ENCODE data around the gene ADAM12. TPM values are rescaled to one million over a fixed set of nuclear protein-coding genes. Genes with fewer than 3 reads are reported as not detected.

ADAM12 gene
- total and polyA plus RNA-seq, 2 of the 13 experiments (the other 11 are each of a cell fraction or from before 2014, with no cell fraction given) = not detected

GRCh38 chr10:126397156-126397555, 8.9 kb upstream of the ADAM12 start (continued):
- TF ChIP-seq HNF4A (CRISPR knock-in tag; IDR thresholded peaks at IDR 0.05) (no peak), ZBTB20 (CRISPR knock-in tag; IDR thresholded peaks at IDR 0.05; ENCODE audit: borderline replicate concordance, low read depth) (no peak), SNAI1 (CRISPR knock-in tag; IDR thresholded peaks at IDR 0.05; ENCODE audit: borderline replicate concordance) (no peak), YY1 (IDR thresholded peaks at IDR 0.05; ENCODE audit: insufficient read depth, insufficient replicate concordance, low read depth, low read length) (no peak), ZNF143 (CRISPR knock-in tag; IDR thresholded peaks at IDR 0.05) (no peak), HMGA1 (CRISPR knock-in tag; conservative IDR thresholded peaks at IDR 0.05) (no peak), ZFYVE20 (CRISPR knock-in tag; IDR thresholded peaks at IDR 0.05; ENCODE audit: borderline replicate concordance, low read depth) (no peak), PAF1 (CRISPR knock-in tag; IDR thresholded peaks at IDR 0.05) (no peak), KLF15 (CRISPR knock-in tag; IDR thresholded peaks at IDR 0.05; ENCODE audit: borderline replicate concordance) (no peak), ZNF609 (CRISPR knock-in tag; IDR thresholded peaks at IDR 0.05; ENCODE audit: borderline replicate concordance) (no peak), SMAD3 (CRISPR knock-in tag; IDR thresholded peaks at IDR 0.05) (no peak)
- TF ChIP-seq, protein P1, sequence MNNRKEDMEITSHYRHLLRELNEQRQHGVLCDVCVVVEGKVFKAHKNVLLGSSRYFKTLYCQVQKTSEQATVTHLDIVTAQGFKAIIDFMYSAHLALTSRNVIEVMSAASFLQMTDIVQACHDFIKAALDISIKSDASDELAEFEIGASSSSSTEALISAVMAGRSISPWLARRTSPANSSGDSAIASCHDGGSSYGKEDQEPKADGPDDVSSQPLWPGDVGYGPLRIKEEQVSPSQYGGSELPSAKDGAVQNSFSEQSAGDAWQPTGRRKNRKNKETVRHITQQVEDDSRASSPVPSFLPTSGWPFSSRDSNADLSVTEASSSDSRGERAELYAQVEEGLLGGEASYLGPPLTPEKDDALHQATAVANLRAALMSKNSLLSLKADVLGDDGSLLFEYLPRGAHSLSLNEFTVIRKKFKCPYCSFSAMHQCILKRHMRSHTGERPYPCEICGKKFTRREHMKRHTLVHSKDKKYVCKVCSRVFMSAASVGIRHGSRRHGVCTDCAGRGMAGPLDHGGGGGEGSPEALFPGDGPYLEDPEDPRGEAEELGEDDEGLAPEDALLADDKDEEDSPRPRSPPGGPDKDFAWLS (CRISPR knock-in tag; IDR thresholded peaks at IDR 0.05; ENCODE audit: borderline replicate concordance) = no peak
